GM12878 (cell line): ENCODE results near the gene MRPL23. TPM values are rescaled to one million over a fixed set of nuclear protein-coding genes. Genes with fewer than 3 reads are reported as not detected.

Experiments used
- ATAC-seq: fragments of 200-7000 bp; cut with Tn5 transposase; 3 replicates; pipeline ENCODE4 v1.9.1; 2020; ENCODE audit warnings: mild to moderate bottlenecking, moderate library complexity
- BruUV-seq: library from RNA; stranded (reverse); fragments of 400-500 nt; replicated peaks from 2 replicates; lab custom pipeline; 2021; lab: Mats Ljungman, UMichigan
- CTCF ChIA-PET: fragments of 300-600 bp; sonication (Branson Sonifier 250); formaldehyde crosslinking; extraction: SDS; loops from one replicate; lab custom pipeline; 2021; ENCODE audit warnings: inconsistent platforms; lab: Yijun Ruan, JAX
- POLR2A ChIA-PET: fragments of 350-600 bp; formaldehyde crosslinking; extraction: SDS; loops from one replicate; lab custom pipeline; 2021; ENCODE audit warnings: inconsistent platforms; lab: Charles Lee
- RAD21 ChIA-PET: fragments of 300-600 bp; sonication (Branson Sonifier 250); formaldehyde crosslinking; loops from one replicate; lab custom pipeline; 2023; ENCODE audit warnings: antibody characterized with exemption; ENCODE audit not compliant: unreplicated experiment; lab: Charles Lee
- SMC1A ChIA-PET: fragments of 300-600 bp; sonication (Branson Sonifier 250); formaldehyde crosslinking; loops from one replicate; lab custom pipeline; 2023; ENCODE audit not compliant: unreplicated experiment, uncharacterized antibody; lab: Charles Lee
- DNase-seq: peaks from one replicate; pipeline ENCODE4 v3.0.0-alpha.2; 2011; ENCODE audit warnings: low read depth, low spot score
- FAIRE-seq: peaks from 3 replicates; lab custom pipeline; 2011; peaks lifted over from hg19 to GRCh38; lab: Jason Lieb, UNC
- H2AFZ ChIP-seq: 2 replicates; pipeline ENCODE4 v1.6.0; 2011; ENCODE audit warnings: low read depth, low read length, control low read depth; ENCODE audit not compliant: control insufficient read depth
- H3K27ac ChIP-seq: 2 replicates; pipeline ENCODE4 v1.5.1; 2011; ENCODE audit warnings: control low read depth; ENCODE audit not compliant: control insufficient read depth, insufficient read depth
- H3K27me3 ChIP-seq, 2 experiments: replicated peaks in 1 of 2; 2 replicates each; pipeline versions ENCODE4 v1.6.0 to v1.6.1; 2011; ENCODE audit warnings: low read length in 1 of 2; ENCODE audit not compliant: control insufficient read depth in 2 of 2, insufficient read depth in 2 of 2
- H3K36me3 ChIP-seq, 2 experiments: 2 replicates each; pipeline ENCODE4 v1.5.1; 2011; ENCODE audit warnings: low read length in 1 of 2; ENCODE audit not compliant: control insufficient read depth in 2 of 2, insufficient read depth in 2 of 2
- H3K4me1 ChIP-seq: 2 replicates; pipeline ENCODE4 v1.6.1; 2011; ENCODE audit warnings: mild to moderate bottlenecking, low read length, moderate library complexity, mixed read lengths; ENCODE audit not compliant: control insufficient read depth, insufficient read depth
- H3K4me2 ChIP-seq: 2 replicates; pipeline ENCODE4 v1.6.0; 2011; ENCODE audit warnings: control low read depth; ENCODE audit not compliant: control insufficient read depth, insufficient read depth
- H3K4me3 ChIP-seq: fragments of 200-600 bp; sonication (generic); 2 replicates; pipeline ENCODE4 v1.5.1; 2016
- H3K79me2 ChIP-seq: 2 replicates; pipeline ENCODE4 v1.6.0; 2011; ENCODE audit warnings: low read length; ENCODE audit not compliant: control insufficient read depth, insufficient read depth
- H3K9ac ChIP-seq: 2 replicates; pipeline ENCODE4 v1.8.0; 2011; ENCODE audit warnings: low read length, control low read depth, mixed read lengths; ENCODE audit not compliant: control insufficient read depth, insufficient read depth
- H3K9me3 ChIP-seq: replicated peaks from 3 replicates; pipeline ENCODE4 v1.5.1; 2011; ENCODE audit warnings: mild to moderate bottlenecking, low read length; ENCODE audit not compliant: control insufficient read depth, insufficient read depth
- H4K20me1 ChIP-seq: 2 replicates; pipeline ENCODE4 v1.6.0; 2011; ENCODE audit not compliant: control insufficient read depth, insufficient read depth
- BCL11A ChIP-seq: IDR thresholded peaks from 2 replicates; pipeline ENCODE4 v1.6.1; 2011; ENCODE audit warnings: low read depth, low read length
- HCFC1 ChIP-seq: fragments of 150-350 bp; IDR thresholded peaks from 2 replicates; pipeline ENCODE4 v1.6.1; 2014; ENCODE audit warnings: low read length
- IRF5 ChIP-seq: fragments of 450-650 bp; IDR thresholded peaks from 2 replicates; pipeline ENCODE4 v1.6.1; 2017; ENCODE audit warnings: borderline replicate concordance
- SMC3 ChIP-seq: IDR thresholded peaks from 2 replicates; pipeline ENCODE4 v1.6.1; 2011; ENCODE audit warnings: low read length, improper control_type of control experiment, borderline replicate concordance
- SP1 ChIP-seq: IDR thresholded peaks from one replicate; pipeline ENCODE4 v1.6.1; 2011; ENCODE audit warnings: low read depth, low read length
- SUZ12 ChIP-seq: fragments of 200-600 bp; sonication (generic); IDR thresholded peaks from one replicate; pipeline ENCODE4 v1.6.1; 2018; ENCODE audit warnings: antibody characterized with exemption, mild to moderate bottlenecking; ENCODE audit not compliant: unreplicated experiment
- TCF3 ChIP-seq: IDR thresholded peaks from 2 replicates; pipeline ENCODE4 v1.6.1; 2012; ENCODE audit warnings: low read depth, mild to moderate bottlenecking, low read length, borderline replicate concordance; ENCODE audit not compliant: insufficient read depth
- WGBS: methylation state at CpG from one replicate; pipeline ENCODE4 v1.1.6; 2016; ENCODE audit warnings: low lambda C conversion rate; ENCODE audit not compliant: insufficient replicate concordance, insufficient coverage; ENCODE audit errors: missing lambda C conversion rate; 5-methylcytosine and 5-hydroxymethylcytosine counted together
- in situ Hi-C: fragments of 300-500 bp; cut with MboI; formaldehyde crosslinking; loops from 9 replicates; pipeline ENCODE4 v1.14.3; 2018; ENCODE audit warnings: mixed read lengths
- intact Hi-C: fragments of 100-400 bp; cut with micrococcal nuclease; formaldehyde crosslinking; loops from one replicate; pipeline ENCODE4 v1.14.2; 2022; ENCODE audit not compliant: unreplicated experiment
- polyA plus RNA-seq, 11 experiments: library from polyadenylated mRNA; depleted of rRNA in 4 of 11; unstranded in 6 of 11; stranded (reverse) in 5 of 11; fragments of >200 nt; fragmentation: Nextera tagmentation in 4 of 11; fragmentation: Illumina TruSeq in 1 of 11; extraction: Ambion mirVana in 4 of 11; extraction: Trizol in 1 of 11; gene quantifications; 1 replicate in 1 of 11; 2 replicates in 10 of 11; pipeline versions ENCODE4 v1.2.1 to v1.2.3, GENCODE V29; 2011 to 2016; ENCODE audit warnings: inconsistent platforms in 2 of 11, missing spikeins in 2 of 11, low read depth in 1 of 11
- total RNA-seq, 4 experiments: library from RNA; depleted of rRNA in 3 of 4; stranded (reverse); fragments of >200 nt in 3 of 4; fragmentation: Illumina TruSeq in 1 of 4; extraction: Trizol in 1 of 4; gene quantifications; 2 replicates each; pipeline versions ENCODE4 v1.2.1 to v1.2.3, GENCODE V29; 2013 to 2021

MRPL23 gene
- total and polyA plus RNA-seq, 10 of the 15 experiments (the other 5 are each of a cell fraction or from before 2014, with no cell fraction given): 1.6 to 207 (median 126) TPM

- DNase-seq: no peak
- ATAC-seq: no peak
- Histone ChIP-seq H3K9ac (no peak overlapping the region), H3K4me2 (no peak overlapping the region), H3K9me3 (no peaks in the 10 kb centered on the region), H3K27me3 (no peaks in the 10 kb centered on the region), H4K20me1 (no peaks in the 10 kb centered on the region), H2AFZ (no peak overlapping the region), H3K79me2 (no peaks in the 10 kb centered on the region), H3K36me3 (no peaks in the 10 kb centered on the region), H3K27ac (no peak overlapping the region), H3K4me1 (no peaks in the 10 kb centered on the region), H3K4me3 (no peak overlapping the region)
- ChIA-PET CTCF (interaction anchor here (1.1 kb wide), 1 partner anchor 72 kb away, joined by 4 read pairs; no protein-coding TSS in a partner anchor), POLR2A (no interaction called here), SMC1A (no interaction called here), RAD21 (no interaction called here)
- FAIRE-seq: no peak
- no TSS peak for BruUV-seq
- in situ Hi-C loops: no loop called here
- no peak for TF ChIP-seq TCF3
- no peak for TF ChIP-seq SMC3
- TF ChIP-seq SP1: no peak
- TF ChIP-seq SUZ12: no peak
- TF ChIP-seq BCL11A: no peak
- TF ChIP-seq HCFC1: no peak
- no peak for TF ChIP-seq IRF5
- 54% methylated on average over 23 of the region's 25 CpGs for WGBS
- intact Hi-C loops: no loop called here
These were observed 26.8 kb upstream of the MRPL23 start for GRCh38 chr11:1920128-1920908.
